ENCODE data around the gene PRPF4.

- TF ChIP-seq EZH2phosphoT487 (IDR thresholded peaks at IDR 0.05; ENCODE audit: borderline replicate concordance, low read depth, low read length) = no peak
- no peak for TF ChIP-seq CTCF (conservative IDR thresholded peaks at IDR 0.05; ENCODE audit: low read length)
These were observed 27.8 kb upstream of the PRPF4 start for GRCh38 chr9:113247640-113248039.

Measured in OCI-LY7 (cell line).